ENCODE results near the gene PAM. TPM values are rescaled to one million over a fixed set of nuclear protein-coding genes. Genes with fewer than 3 reads are reported as not detected.

The PAM gene
- total RNA-seq, 3 donors from 2014 or later: 159 to 227 (median 193) TPM

DNA sequence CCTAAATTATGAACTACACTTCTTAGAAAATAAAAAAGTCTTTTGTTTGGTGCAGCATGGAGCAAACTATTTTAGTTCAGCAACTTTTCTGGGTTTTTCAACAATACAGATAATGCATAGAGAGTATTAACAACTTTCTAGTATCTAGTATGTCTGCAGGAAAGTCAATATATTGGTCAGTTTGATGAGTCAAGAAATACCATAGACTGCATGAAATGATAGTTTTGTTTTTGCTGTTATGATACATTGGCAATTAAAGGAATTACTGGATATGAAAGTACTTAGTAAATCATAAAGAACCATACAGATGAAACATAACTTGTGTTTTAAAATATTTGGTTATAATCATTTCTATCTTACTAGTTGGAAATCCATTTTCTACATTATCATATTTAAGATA, 191.3 kb downstream of the PAM start:
- Histone ChIP-seq H3K9me3 (no peaks in the 10 kb centered on the region), H3K36me3 (no peaks in the 10 kb centered on the region), H3K4me3 (no peak overlapping the region), H3K27ac (no peak overlapping the region), H3K27me3 (no peaks in the 10 kb centered on the region), H3K4me1 (no peaks in the 10 kb centered on the region)
- DNase-seq (ENCODE audit: low spot score in 2 of 2): no peak
- no peak for TF ChIP-seq POLR2AphosphoS5 (IDR thresholded peaks at IDR 0.05)
- no peak for TF ChIP-seq POLR2A (IDR thresholded peaks at IDR 0.05)
- TF ChIP-seq CTCF (IDR thresholded peaks at IDR 0.05): no peak
- intact Hi-C loops (cut with DNase I; ENCODE audit: low total_unique reads): no loop called here

- no peak for DNase-seq (ENCODE audit: low spot score in 2 of 2)
- no peak overlapping the region for H3K27ac ChIP-seq
- intact Hi-C loops (cut with DNase I; ENCODE audit: low total_unique reads): no loop called here
- no peak overlapping the region for H3K4me3 ChIP-seq
- TF ChIP-seq CTCF (IDR thresholded peaks at IDR 0.05) (no peak), POLR2AphosphoS5 (IDR thresholded peaks at IDR 0.05) (no peak), POLR2A (IDR thresholded peaks at IDR 0.05) (no peak)
- no peaks in the 10 kb centered on the region for H3K4me1 ChIP-seq
- no peaks in the 10 kb centered on the region for H3K27me3 ChIP-seq
- H3K36me3 ChIP-seq: no peaks in the 10 kb centered on the region
- H3K9me3 ChIP-seq: no peaks in the 10 kb centered on the region
Observed at GRCh38 chr5:102946971-102947370, 191.9 kb downstream of the PAM start.

GRCh38 chr5:102955488-102955887, 200.4 kb downstream of the PAM start:
- no peak overlapping the region for H3K27ac ChIP-seq
- no peaks in the 10 kb centered on the region for H3K27me3 ChIP-seq
- no peaks in the 10 kb centered on the region for H3K36me3 ChIP-seq
- no peak for DNase-seq (ENCODE audit: low spot score in 2 of 2)
- TF ChIP-seq CTCF (IDR thresholded peaks at IDR 0.05) (no peak), POLR2AphosphoS5 (IDR thresholded peaks at IDR 0.05) (no peak), POLR2A (IDR thresholded peaks at IDR 0.05) (no peak)
- no peak overlapping the region for H3K4me3 ChIP-seq
- intact Hi-C loops (cut with DNase I; ENCODE audit: low total_unique reads): no loop called here
- no peaks in the 10 kb centered on the region for H3K4me1 ChIP-seq
- H3K9me3 ChIP-seq: no peaks in the 10 kb centered on the region

- no peak overlapping the region for H3K27ac ChIP-seq
- TF ChIP-seq CTCF (IDR thresholded peaks at IDR 0.05): no peak
- TF ChIP-seq POLR2AphosphoS5 (IDR thresholded peaks at IDR 0.05): no peak
- no peak for DNase-seq (ENCODE audit: low spot score in 2 of 2)
- H3K36me3 ChIP-seq: no peaks in the 10 kb centered on the region
- H3K9me3 ChIP-seq: no peaks in the 10 kb centered on the region
- no peak overlapping the region for H3K4me3 ChIP-seq
- H3K4me1 ChIP-seq: no peaks in the 10 kb centered on the region
- H3K27me3 ChIP-seq: no peaks in the 10 kb centered on the region
- intact Hi-C loops (cut with DNase I; ENCODE audit: low total_unique reads): no loop called here
Observed at GRCh38 chr5:102956599-102956998, 201.5 kb downstream of the PAM start.

- no peaks in the 10 kb centered on the region for H3K36me3 ChIP-seq
- TF ChIP-seq CTCF (IDR thresholded peaks at IDR 0.05): no peak
- TF ChIP-seq POLR2A (IDR thresholded peaks at IDR 0.05): no peak
- no peak for TF ChIP-seq POLR2AphosphoS5 (IDR thresholded peaks at IDR 0.05)
- no peaks in the 10 kb centered on the region for H3K4me1 ChIP-seq
- H3K4me3 ChIP-seq: no peak overlapping the region
- H3K27me3 ChIP-seq: no peaks in the 10 kb centered on the region
- H3K27ac ChIP-seq: no peak overlapping the region
- no peak for DNase-seq (ENCODE audit: low spot score in 2 of 2)
- intact Hi-C loops (cut with DNase I; ENCODE audit: low total_unique reads): no loop called here
- H3K9me3 ChIP-seq: no peaks in the 10 kb centered on the region
Observed at GRCh38 chr5:102957141-102957540, 202.0 kb downstream of the PAM start.

All from breast epithelium (tissue), 4 donors.